ENCODE results near the gene MAP2K4. TPM values are rescaled to one million over a fixed set of nuclear protein-coding genes. Genes with fewer than 3 reads are reported as not detected.

Gene MAP2K4
- total RNA-seq, 1 experiment from 2014 or later: 41.2 TPM

- no TSS peak for BruUV-seq (replicated peaks)
- no peak for TF ChIP-seq EZH2 (IDR thresholded peaks at IDR 0.05; ENCODE audit: borderline replicate concordance, low read depth, low read length, poor library complexity, severe bottlenecking)
- TF ChIP-seq CTCF (conservative IDR thresholded peaks at IDR 0.05; ENCODE audit: low read depth, low read length): no peak
- intact Hi-C loops (cut with micrococcal nuclease; ENCODE audit: unreplicated experiment): no loop called here
- ChIA-PET CTCF (no interaction called here), POLR2A (ENCODE audit: low non-redundant PET) (no interaction called here)
- Histone ChIP-seq H3K4me1 (ENCODE audit: insufficient read depth, low read length, poor library complexity, severe bottlenecking) (no peaks in the 10 kb centered on the region), H3K27ac (ENCODE audit: low read depth, low read length, poor library complexity, severe bottlenecking) (no peak overlapping the region), H3K36me3 (ENCODE audit: insufficient read depth, low read length, poor library complexity, severe bottlenecking) (peaks cover 38% of the 10 kb centered on the region), H3K27me3 (replicated peaks; ENCODE audit: insufficient read depth, low read depth, low read length, poor library complexity) (no peaks in the 10 kb centered on the region), H3K4me3 (ENCODE audit: low read depth, low read length, poor library complexity, severe bottlenecking) (no peak overlapping the region), H3K9me3 (ENCODE audit: low read depth, low read length, poor library complexity, severe bottlenecking) (no peaks in the 10 kb centered on the region)
- DNase-seq (ENCODE audit: low spot score): no peak
Observed at GRCh38 chr17:12127177-12127576, 106.5 kb downstream of the MAP2K4 start.

GRCh38 chr17:12127667-12128066 lies 107.0 kb downstream of the MAP2K4 start:
- H3K4me1 ChIP-seq (ENCODE audit: insufficient read depth, low read length, poor library complexity, severe bottlenecking): no peaks in the 10 kb centered on the region
- peaks cover 38% of the 10 kb centered on the region for H3K36me3 ChIP-seq (ENCODE audit: insufficient read depth, low read length, poor library complexity, severe bottlenecking)
- DNase-seq (ENCODE audit: low spot score): no peak
- intact Hi-C loops (cut with micrococcal nuclease; ENCODE audit: unreplicated experiment): no loop called here
- H3K27ac ChIP-seq (ENCODE audit: low read depth, low read length, poor library complexity, severe bottlenecking): no peak overlapping the region
- no TSS peak for BruUV-seq (replicated peaks)
- ChIA-PET POLR2A (ENCODE audit: low non-redundant PET) (no interaction called here), CTCF (no interaction called here)
- no peaks in the 10 kb centered on the region for H3K9me3 ChIP-seq (ENCODE audit: low read depth, low read length, poor library complexity, severe bottlenecking)
- H3K27me3 ChIP-seq (replicated peaks; ENCODE audit: insufficient read depth, low read depth, low read length, poor library complexity): no peaks in the 10 kb centered on the region
- TF ChIP-seq CTCF (conservative IDR thresholded peaks at IDR 0.05; ENCODE audit: low read depth, low read length): no peak
- no peak for TF ChIP-seq EZH2 (IDR thresholded peaks at IDR 0.05; ENCODE audit: borderline replicate concordance, low read depth, low read length, poor library complexity, severe bottlenecking)
- H3K4me3 ChIP-seq (ENCODE audit: low read depth, low read length, poor library complexity, severe bottlenecking): no peak overlapping the region

GRCh38 chr17:12128946-12129345 lies 108.3 kb downstream of the MAP2K4 start:
- DNase-seq (ENCODE audit: low spot score): no peak
- TF ChIP-seq CTCF (conservative IDR thresholded peaks at IDR 0.05; ENCODE audit: low read depth, low read length): no peak
- no peak for TF ChIP-seq EZH2 (IDR thresholded peaks at IDR 0.05; ENCODE audit: borderline replicate concordance, low read depth, low read length, poor library complexity, severe bottlenecking)
- peaks cover 38% of the 10 kb centered on the region for H3K36me3 ChIP-seq (ENCODE audit: insufficient read depth, low read length, poor library complexity, severe bottlenecking)
- BruUV-seq (replicated peaks): no TSS peak
- H3K27me3 ChIP-seq (replicated peaks; ENCODE audit: insufficient read depth, low read depth, low read length, poor library complexity): no peaks in the 10 kb centered on the region
- intact Hi-C loops (cut with micrococcal nuclease; ENCODE audit: unreplicated experiment): no loop called here
- ChIA-PET POLR2A (ENCODE audit: low non-redundant PET) (no interaction called here), CTCF (no interaction called here)
- no peaks in the 10 kb centered on the region for H3K9me3 ChIP-seq (ENCODE audit: low read depth, low read length, poor library complexity, severe bottlenecking)
- no peak overlapping the region for H3K4me3 ChIP-seq (ENCODE audit: low read depth, low read length, poor library complexity, severe bottlenecking)
- H3K27ac ChIP-seq (ENCODE audit: low read depth, low read length, poor library complexity, severe bottlenecking): no peak overlapping the region
- no peaks in the 10 kb centered on the region for H3K4me1 ChIP-seq (ENCODE audit: insufficient read depth, low read length, poor library complexity, severe bottlenecking)
